ENCODE measurements around the gene RHOH.

RHOH gene

GRCh38 chr4:40190465-40190864 is 6.4 kb upstream of the RHOH start:
- no peak for DNase-seq

- no peak for DNase-seq
Measured at GRCh38 chr4:40190880-40191815, 5.7 kb upstream of the RHOH start.

- DNase-seq: no peak
Measured at GRCh38 chr4:40192114-40193015, 4.5 kb upstream of the RHOH start.

GRCh38 chr4:40193016-40193571 is 3.7 kb upstream of the RHOH start:
- no peak for DNase-seq

GRCh38 chr4:40193578-40193977 is 3.3 kb upstream of the RHOH start:
- DNase-seq: no peak

- DNase-seq: peak; percentile 73
Measured at GRCh38 chr4:40194602-40195161, 2.1 kb upstream of the RHOH start.

GRCh38 chr4:40195182-40196177 is 1.4 kb upstream of the RHOH start:
- no peak for DNase-seq

- no peak for DNase-seq
Measured at GRCh38 chr4:40196272-40196671, 559 bp upstream of the RHOH start.

- DNase-seq: peak; percentile 70
Measured at GRCh38 chr4:40197879-40198689, 1.3 kb downstream of the RHOH start.

- no peak for DNase-seq
Measured at GRCh38 chr4:40199179-40199670, 2.4 kb downstream of the RHOH start.

- DNase-seq: peak; percentile 94
Measured at GRCh38 chr4:40199999-40200874, 3.4 kb downstream of the RHOH start.

- peak; percentile 88 for DNase-seq
Measured at GRCh38 chr4:40200875-40201801, 4.3 kb downstream of the RHOH start.

- DNase-seq: no peak
Measured at GRCh38 chr4:40201898-40202297, 5.1 kb downstream of the RHOH start.

GRCh38 chr4:40202474-40202873 is 5.6 kb downstream of the RHOH start:
- DNase-seq: no peak

GRCh38 chr4:40204507-40205258 is 7.9 kb downstream of the RHOH start:
- DNase-seq: no peak

GRCh38 chr4:40205259-40206198 is 8.7 kb downstream of the RHOH start:
- DNase-seq: peak; percentile 79
